Measurements from ENCODE around the gene MEGF10.
A peak's percentile ranks its signal among the peaks of the same experiment; 100 is the strongest.

MEGF10 gene

GRCh38 chr5:127275641-127276193 lies 14.9 kb upstream of the MEGF10 start:
- no peak for TF ChIP-seq CTCF (IDR thresholded peaks at IDR 0.05; ENCODE audit: unreplicated experiment in 3 of 3)
- no peak overlapping the region for H3K27ac Mint-ChIP-seq

GRCh38 chr5:127280491-127281220 lies 9.9 kb upstream of the MEGF10 start:
- Mint-ChIP-seq H3K4me1 (no peaks in the 10 kb centered on the region), H3K4me3 (no peak overlapping the region), H3K36me3 (ENCODE audit: low read depth) (no peaks in the 10 kb centered on the region), H3K27me3 (ENCODE audit: low read depth) (no peaks in the 10 kb centered on the region), H3K9me3 (no peaks in the 10 kb centered on the region), H3K27ac (no peak overlapping the region)
- TF ChIP-seq CTCF (IDR thresholded peaks at IDR 0.05; ENCODE audit: unreplicated experiment in 3 of 3): no peak

More at GRCh38 chr5:127275641-127276193, 14.9 kb upstream of the MEGF10 start:
- Mint-ChIP-seq H3K4me3 (no peak overlapping the region), H3K36me3 (ENCODE audit: low read depth) (no peaks in the 10 kb centered on the region), H3K9me3 (peaks cover 19% of the 10 kb centered on the region), H3K27me3 (ENCODE audit: low read depth) (peaks cover 6% of the 10 kb centered on the region), H3K4me1 (no peaks in the 10 kb centered on the region)

GRCh38 chr5:127281609-127282008 lies 9.0 kb upstream of the MEGF10 start:
- no peak overlapping the region for H3K27ac Mint-ChIP-seq
- no peaks in the 10 kb centered on the region for H3K9me3 Mint-ChIP-seq
- no peak overlapping the region for H3K4me3 Mint-ChIP-seq
- H3K36me3 Mint-ChIP-seq (ENCODE audit: low read depth): no peaks in the 10 kb centered on the region
- H3K27me3 Mint-ChIP-seq (ENCODE audit: low read depth): no peaks in the 10 kb centered on the region
- no peaks in the 10 kb centered on the region for H3K4me1 Mint-ChIP-seq
- TF ChIP-seq CTCF (IDR thresholded peaks at IDR 0.05; ENCODE audit: unreplicated experiment in 3 of 3): no peak

- Mint-ChIP-seq H3K4me1 (peaks cover 9% of the 10 kb centered on the region), H3K9me3 (no peaks in the 10 kb centered on the region), H3K27ac (no peak overlapping the region), H3K4me3 (peak overlapping the region; percentile 10 to 58 (median 17)), H3K27me3 (ENCODE audit: low read depth) (peaks cover 24% of the 10 kb centered on the region), H3K36me3 (ENCODE audit: low read depth) (no peaks in the 10 kb centered on the region)
- TF ChIP-seq CTCF (IDR thresholded peaks at IDR 0.05; ENCODE audit: unreplicated experiment in 3 of 3): no peak
These were observed 1.9 kb upstream of the MEGF10 start for GRCh38 chr5:127288676-127289075.

- Mint-ChIP-seq H3K4me1 (peaks cover 23% of the 10 kb centered on the region), H3K9me3 (no peaks in the 10 kb centered on the region), H3K4me3 (peak overlapping the region; percentile 86 to 91 (median 89)), H3K27ac (peak overlapping the region; percentile 29 to 75 (median 57)), H3K36me3 (ENCODE audit: low read depth) (no peaks in the 10 kb centered on the region), H3K27me3 (ENCODE audit: low read depth) (peaks cover 24% of the 10 kb centered on the region)
- no peak for TF ChIP-seq CTCF (IDR thresholded peaks at IDR 0.05; ENCODE audit: unreplicated experiment in 3 of 3)
These were observed 524 bp downstream of the MEGF10 start for GRCh38 chr5:127290946-127291693.

Measured in nephron (organoid).